ENCODE results near the gene SUPT5H. TPM values are rescaled to one million over a fixed set of nuclear protein-coding genes. Genes with fewer than 3 reads are reported as not detected.
A peak's percentile ranks its signal among the peaks of the same experiment; 100 is the strongest.

SUPT5H gene
- total and polyA plus RNA-seq, 3 donors from 2014 or later = 359 to 366 (median 363) TPM

DNA sequence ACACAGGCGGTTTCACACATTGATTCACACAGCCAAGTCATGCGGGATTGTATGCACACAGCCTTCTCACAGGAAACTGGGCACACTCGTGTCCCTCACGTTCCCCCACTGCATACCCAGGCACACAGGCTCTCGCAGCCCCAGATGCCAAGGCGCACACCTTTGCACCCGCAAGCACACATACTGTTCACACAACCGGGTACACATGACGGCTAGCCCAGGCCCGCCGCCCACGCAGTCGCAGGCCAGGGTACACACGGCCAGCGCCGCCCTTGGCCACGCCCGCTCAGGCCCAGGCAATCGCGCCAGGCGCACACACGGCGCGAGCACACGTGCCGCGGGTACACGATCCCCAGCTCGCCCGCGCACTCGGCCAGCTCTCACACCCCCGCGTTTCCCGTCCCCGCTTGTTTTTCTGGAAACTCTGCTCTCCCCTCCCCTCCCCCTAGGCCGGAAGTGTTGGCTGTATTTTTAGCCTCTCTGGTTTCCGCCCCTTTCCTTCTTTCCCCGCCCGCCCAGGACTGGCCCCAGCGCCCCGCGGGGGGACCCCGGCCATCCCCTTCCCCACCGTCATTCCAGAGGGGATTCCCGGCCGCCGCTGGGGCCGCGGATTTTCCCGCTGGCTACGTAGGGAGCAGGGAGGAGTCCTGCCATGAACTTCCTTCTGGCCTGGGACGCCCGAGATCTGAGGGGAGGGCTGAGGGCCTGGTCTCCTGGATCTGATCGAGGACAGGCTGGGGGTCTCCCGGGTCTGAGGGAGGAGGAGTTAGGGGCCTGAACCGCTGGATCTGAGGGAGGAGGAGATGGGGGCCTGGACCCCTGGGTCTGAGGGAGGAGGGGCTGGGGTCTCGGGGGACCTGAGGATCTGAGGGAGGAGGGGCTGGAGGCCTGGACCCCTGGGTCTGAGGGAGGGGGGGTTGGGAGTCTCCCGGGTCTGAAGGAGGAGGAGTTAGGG lies 42.8 kb upstream of the SUPT5H start:
- peak overlapping the region; percentile 95 to 97 for H3K27ac ChIP-seq
- peak overlapping the region; percentile 54 to 62 for H3K4me3 ChIP-seq
- peaks cover 43% of the 10 kb centered on the region for H3K4me1 ChIP-seq
- DNase-seq = peak; percentile 93
- H3K27me3 ChIP-seq = no peaks in the 10 kb centered on the region
- H3K9me3 ChIP-seq = no peaks in the 10 kb centered on the region
- WGBS, 2 donors = 1% methylated on average over 48 to 59 of the region's 59 CpGs
- TF ChIP-seq POLR2A (IDR thresholded peaks at IDR 0.05) = peak; percentile 16
- TF ChIP-seq, protein P1, sequence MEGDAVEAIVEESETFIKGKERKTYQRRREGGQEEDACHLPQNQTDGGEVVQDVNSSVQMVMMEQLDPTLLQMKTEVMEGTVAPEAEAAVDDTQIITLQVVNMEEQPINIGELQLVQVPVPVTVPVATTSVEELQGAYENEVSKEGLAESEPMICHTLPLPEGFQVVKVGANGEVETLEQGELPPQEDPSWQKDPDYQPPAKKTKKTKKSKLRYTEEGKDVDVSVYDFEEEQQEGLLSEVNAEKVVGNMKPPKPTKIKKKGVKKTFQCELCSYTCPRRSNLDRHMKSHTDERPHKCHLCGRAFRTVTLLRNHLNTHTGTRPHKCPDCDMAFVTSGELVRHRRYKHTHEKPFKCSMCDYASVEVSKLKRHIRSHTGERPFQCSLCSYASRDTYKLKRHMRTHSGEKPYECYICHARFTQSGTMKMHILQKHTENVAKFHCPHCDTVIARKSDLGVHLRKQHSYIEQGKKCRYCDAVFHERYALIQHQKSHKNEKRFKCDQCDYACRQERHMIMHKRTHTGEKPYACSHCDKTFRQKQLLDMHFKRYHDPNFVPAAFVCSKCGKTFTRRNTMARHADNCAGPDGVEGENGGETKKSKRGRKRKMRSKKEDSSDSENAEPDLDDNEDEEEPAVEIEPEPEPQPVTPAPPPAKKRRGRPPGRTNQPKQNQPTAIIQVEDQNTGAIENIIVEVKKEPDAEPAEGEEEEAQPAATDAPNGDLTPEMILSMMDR (IDR thresholded peaks at IDR 0.05) = no peak
- intact Hi-C loops (cut with DNase I; ENCODE audit: low total_unique reads) = no loop called here
- no peaks in the 10 kb centered on the region for H3K36me3 ChIP-seq (ENCODE audit: low read depth, missing control alignments)

DNA sequence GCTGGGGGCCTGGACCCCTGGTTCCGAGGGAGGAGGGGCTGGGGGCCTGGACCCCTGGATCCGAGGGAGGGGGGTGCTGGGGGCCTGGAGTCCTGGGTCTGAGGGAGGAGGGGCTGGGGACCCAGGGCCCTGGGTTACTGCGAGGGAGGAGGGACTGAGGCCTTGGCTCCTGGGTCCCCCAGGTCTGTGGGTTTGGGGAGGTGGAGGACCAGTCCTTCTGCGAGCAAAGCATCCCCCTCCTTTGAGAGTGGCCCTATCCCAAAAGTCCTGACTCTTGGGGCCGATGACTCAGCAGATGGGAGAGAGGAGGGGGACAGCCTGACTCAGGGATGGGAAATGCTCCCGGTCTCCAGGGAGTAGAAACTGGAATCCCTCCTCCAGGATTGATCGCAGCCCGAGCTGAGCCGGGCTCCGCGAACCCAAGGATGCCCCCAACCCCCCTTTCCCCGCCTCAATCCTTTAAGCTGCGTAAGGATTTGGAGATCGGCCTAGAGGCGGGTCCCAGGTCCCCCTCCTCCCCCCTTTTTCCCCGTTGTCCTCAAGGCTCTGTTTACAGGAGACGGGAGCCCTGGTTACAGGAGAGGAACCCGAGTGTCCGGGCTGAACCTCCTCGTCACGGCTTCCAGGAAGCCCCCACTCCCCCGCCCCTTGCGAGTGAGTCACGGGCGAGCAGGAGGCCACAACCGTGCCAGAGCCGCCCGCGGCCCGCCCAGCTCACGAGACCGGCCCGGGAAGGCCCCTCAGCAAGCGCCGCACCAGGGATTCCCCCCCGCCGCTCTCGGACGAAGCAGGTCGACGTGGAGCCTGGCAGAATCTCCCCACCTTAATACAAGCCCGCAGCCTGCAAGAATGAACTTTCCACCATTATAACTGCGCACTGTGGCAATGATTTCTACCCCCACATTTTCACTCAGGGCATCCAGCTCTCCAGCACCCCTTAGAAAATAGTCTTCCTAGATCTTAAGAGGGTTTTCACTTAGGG lies 41.8 kb upstream of the SUPT5H start:
- Histone ChIP-seq H3K4me3 (peak overlapping the region; percentile 54 to 62), H3K27me3 (no peaks in the 10 kb centered on the region), H3K27ac (peak overlapping the region; percentile 95 to 97), H3K4me1 (peaks cover 33% of the 10 kb centered on the region), H3K36me3 (ENCODE audit: low read depth, missing control alignments) (no peaks in the 10 kb centered on the region), H3K9me3 (no peaks in the 10 kb centered on the region)
- TF ChIP-seq, protein P1 (IDR thresholded peaks at IDR 0.05) = no peak
- peak; percentile 12 for TF ChIP-seq POLR2A (IDR thresholded peaks at IDR 0.05)
- peak; percentile 95 for DNase-seq
- 0 to 1% methylated on average over 25 to 42 of the region's 43 CpGs for WGBS, 2 donors
- intact Hi-C loops (cut with DNase I; ENCODE audit: low total_unique reads) = no loop called here

DNA sequence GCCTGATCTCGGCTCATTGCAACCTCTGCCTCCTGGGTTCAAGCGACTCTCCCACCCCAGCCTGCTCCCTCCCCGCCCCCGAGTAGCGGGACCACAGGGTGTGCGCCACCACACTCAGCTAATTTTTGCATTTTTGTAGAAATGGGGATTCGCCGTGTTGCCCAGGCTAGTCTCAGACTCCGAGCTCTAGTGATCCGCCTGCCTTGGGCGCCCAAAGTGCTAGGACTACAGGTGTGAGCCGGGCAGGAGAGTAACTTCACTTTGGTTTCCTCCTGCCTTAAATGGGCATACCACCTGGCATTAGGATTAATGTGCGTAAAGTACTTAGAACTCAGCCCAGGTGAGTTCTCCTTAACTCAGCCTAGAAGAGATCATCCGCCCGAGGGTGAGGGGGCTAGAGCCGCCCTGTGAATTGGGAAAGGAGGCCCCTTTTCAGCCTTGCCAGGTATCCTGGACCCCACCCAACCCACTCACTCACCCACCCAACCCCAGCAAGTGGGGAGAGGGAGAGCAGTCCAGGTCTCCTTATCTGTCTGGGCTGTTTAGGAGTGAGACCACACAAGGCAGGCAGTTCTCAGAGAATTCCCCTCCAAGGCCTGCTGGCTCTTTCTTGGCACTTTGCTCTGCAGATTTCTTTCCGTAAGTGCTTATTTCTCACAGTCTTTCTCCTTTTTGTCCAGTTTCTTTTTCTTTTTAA lies 40.0 kb upstream of the SUPT5H start:
- intact Hi-C loops (cut with DNase I; ENCODE audit: low total_unique reads) = no loop called here
- whole genome bisulfite sequencing, 2 donors = 77 to 86% methylated on average over 17 of the region's 17 CpGs
- Histone ChIP-seq H3K27me3 (no peaks in the 10 kb centered on the region), H3K27ac (peak overlapping the region; percentile 89 to 95), H3K4me3 (no peak overlapping the region), H3K36me3 (ENCODE audit: low read depth, missing control alignments) (no peaks in the 10 kb centered on the region), H3K9me3 (no peaks in the 10 kb centered on the region), H3K4me1 (peaks cover 36% of the 10 kb centered on the region)
- TF ChIP-seq, protein P1 (IDR thresholded peaks at IDR 0.05) = no peak
- no peak for TF ChIP-seq POLR2A (IDR thresholded peaks at IDR 0.05)
- DNase-seq = no peak

DNA sequence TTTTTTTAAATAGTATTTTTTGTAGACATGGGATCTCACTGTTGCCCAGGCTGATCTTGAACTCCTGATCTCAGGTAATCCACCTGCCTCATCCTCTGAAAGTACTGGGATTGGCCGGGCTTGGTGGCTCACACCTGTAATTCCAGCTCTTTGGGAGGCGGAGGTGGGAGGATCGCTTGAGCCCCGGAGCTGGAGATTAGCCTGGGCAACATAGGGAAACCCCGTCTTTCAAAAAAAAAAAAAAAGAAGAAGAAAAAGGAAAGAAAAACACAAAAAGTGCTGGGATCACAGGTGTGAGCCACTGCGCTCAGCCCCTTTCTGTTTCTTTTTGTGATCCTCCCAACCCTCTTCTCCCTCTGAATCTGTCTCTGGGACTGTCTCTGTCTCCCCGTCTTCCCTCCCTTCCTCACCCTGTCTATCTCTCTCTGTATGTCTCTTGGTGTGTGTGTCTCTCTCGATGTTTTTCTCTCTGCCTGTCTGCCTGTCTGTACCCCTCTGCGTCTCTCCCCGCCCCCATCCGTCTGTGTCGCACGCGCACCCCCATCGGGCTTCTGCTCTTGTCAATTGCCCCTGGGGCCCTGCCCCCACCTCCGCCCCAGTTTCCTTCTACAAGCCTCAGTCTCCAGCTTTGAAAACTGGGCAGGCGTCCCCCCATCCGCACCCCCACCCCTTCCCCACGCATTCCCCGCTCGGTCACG lies 39.3 kb upstream of the SUPT5H start:
- peaks cover 43% of the 10 kb centered on the region for H3K4me1 ChIP-seq
- intact Hi-C loops (cut with DNase I; ENCODE audit: low total_unique reads) = no loop called here
- peak; percentile 83 for DNase-seq
- peak overlapping the region; percentile 89 to 95 for H3K27ac ChIP-seq
- H3K4me3 ChIP-seq = peak overlapping the region; percentile 68 to 92
- WGBS, 2 donors = 8 to 10% methylated on average over 17 to 22 of the region's 22 CpGs
- TF ChIP-seq, protein P1 (IDR thresholded peaks at IDR 0.05) = no peak
- TF ChIP-seq POLR2A (IDR thresholded peaks at IDR 0.05) = no peak
- H3K27me3 ChIP-seq = no peaks in the 10 kb centered on the region
- H3K36me3 ChIP-seq (ENCODE audit: low read depth, missing control alignments) = no peaks in the 10 kb centered on the region
- H3K9me3 ChIP-seq = no peaks in the 10 kb centered on the region
